CD4-positive, alpha-beta T cell treated with Interleukin-17A for 1 hour (primary cell): ENCODE measurements around the gene EVI5L.

Experiments
- DNase-seq: peaks from one replicate; pipeline ENCODE4 v3.0.0-alpha.2; 2020

EVI5L gene

DNA sequence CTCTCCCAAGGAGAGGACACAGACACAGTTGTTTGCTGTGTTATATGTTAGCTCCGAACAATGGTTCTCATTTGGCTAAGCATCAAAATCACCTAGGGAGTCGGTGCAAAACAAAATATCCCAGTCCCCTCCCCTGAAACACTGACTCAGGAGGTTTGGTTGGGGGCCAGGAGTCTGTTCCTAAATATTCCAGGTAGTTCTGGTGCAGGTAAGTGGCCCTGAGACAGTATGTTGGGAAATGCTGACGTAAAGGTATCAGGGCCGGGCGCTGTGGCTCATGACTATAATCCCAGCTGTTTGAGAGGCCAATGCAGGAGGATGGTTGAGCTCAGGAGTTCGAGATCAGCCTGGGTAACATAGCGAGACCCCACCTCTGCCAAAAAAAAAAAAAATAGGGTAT, 71.3 kb downstream of the EVI5L start:
- DNase-seq, result no peak

DNA sequence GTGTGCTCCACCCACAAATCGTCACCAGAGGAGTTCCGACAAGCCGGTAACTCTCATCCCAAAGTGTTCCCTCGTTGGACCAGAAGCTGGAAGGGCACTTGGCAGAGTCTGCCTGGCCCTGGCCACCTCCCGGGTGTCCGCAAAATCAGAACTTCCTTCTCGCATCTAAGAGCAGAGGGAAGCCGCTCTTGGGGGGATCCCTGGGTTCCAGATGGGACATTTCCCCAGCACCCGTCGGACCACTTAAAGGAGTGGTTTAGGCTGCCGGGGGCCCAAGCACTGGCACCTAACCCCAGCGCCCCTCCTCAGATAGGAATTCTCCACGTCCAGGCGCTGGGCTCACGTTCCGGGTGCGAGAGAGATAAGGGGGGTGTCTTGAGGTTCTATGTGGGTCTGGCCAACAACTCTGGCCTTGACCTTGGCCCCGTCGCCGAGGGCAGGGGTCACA, 72.8 kb downstream of the EVI5L start:
- DNase-seq, result no peak

DNA sequence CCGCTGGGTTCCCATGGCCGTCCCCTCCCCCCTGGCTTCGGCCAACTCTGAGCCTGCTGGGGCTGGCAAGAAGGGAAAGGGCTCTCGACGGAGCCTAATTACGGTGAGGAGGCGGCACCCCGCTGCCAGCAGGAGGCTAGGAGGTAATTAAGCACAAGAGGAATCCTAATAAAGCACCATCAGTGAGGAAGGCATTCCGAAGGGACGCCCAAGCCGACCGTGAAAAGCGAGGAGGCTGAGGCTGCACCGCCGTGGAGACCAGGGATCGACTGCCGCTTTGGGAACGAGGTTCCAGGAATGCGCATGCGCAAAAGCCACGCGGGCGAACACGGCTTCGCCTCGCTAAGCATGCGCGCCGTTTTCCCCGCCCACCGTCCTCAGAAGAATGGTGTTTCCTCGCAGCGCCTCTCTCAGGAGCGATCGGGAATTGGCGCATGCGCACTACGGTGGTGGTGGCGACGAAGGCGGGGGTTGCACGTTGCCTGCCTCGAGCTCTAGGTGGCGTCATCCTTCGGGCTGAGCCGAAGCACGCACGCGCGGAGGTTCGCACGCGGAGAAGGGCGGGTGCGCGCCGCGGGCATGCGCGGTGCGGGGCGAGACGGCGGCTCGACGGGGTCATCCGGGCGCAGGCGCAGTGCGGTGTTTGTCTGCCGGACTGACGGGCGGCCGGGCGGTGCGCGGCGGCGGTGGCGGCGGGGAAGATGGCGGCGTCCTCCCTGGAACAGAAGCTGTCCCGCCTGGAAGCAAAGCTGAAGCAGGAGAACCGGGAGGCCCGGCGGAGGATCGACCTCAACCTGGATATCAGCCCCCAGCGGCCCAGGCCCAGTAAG, 73.4 kb downstream of the EVI5L start, which contains the start of gene MAP2K7:
MAP2K7 (plus strand) TSS at position 634 of the 830 bp plus-strand sequence; CDS start at position 702, 68 bp downstream.
- DNase-seq, result peak; percentile 100

DNA sequence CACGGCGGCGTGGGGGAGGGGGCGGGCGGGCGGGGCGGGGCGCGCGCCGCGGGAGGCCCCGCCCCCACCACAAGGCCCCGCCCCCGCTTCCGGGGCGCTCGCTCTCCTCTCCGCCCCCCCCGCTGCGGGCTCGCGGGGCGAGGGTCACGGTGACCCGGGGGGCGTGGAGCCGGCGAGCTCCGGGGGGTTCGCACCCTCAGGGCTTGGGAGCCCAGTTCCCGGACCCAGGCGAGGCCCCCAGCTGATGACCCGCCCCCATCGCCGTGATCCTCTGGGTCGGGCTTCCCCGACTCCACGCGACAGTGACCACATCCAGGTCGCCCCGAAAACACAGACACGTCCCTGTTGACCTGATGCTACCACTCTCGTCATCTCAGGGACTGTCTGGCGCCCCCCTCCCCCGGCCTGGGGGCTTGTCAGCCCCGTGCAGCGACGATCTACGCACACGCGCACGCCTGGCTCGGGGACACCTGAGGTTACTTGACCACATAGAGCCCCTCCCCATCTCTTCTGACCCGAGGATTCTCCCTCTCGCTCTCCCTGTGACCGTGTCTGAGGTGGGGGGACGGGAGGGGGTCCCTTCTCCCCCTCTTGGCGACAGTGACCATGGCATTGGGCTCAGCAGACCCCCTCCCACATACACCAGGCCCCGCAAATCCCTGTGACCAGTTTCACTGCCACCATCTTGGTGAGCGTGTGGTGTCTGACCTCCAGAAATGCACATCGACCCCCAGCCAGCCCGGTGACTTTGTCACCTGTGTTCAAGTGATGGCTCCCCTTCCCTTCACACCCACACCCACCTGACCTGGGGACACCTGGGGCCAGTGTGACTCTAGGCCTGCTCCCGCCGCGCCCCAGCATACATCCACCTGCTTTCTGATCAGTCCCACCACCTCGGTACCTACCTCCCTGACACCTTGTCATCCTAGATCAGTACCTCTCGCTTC, 74.3 kb downstream of the EVI5L start:
- peak; percentile 91 for DNase-seq

DNA sequence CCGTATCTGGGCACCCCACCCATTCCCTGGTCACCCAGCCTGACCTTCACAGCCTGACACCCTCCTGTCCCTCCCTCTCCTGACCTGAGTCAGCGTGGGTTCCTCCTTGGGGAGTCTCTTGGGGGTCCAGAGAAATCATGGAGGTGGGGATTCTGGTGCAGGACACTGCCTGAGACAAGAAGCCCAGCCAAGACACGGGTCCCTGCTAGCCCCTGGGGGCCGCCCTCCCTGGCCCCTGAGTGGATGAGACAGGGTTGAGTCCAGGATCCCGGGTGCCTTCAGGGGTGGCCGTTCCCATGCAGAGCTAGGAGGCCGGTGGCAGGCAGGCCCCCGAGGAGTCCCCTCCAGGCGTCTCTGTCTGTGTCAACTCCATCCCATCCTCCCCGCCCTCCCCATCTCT, 75.2 kb downstream of the EVI5L start:
- no peak for DNase-seq

DNA sequence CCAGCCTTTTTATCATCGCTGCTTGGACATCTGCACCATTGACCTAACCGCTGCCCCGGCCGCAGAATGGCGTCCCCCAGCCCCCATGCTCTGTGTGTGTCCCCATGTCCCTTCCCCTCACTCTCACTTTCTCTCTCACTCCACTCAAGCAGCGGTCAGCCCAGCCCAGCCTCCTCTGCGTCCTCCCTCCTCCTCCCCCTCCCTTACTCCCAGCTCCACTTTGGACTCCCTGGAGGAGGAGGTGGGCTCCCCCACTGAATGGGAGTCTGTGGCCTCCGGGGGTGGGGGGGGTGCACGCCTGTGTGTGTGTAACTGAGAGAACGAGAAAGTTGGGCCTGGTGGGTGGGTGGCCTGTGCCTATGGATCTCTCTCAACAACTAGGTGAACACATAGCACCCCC, 75.8 kb downstream of the EVI5L start:
- DNase-seq, result no peak

DNA sequence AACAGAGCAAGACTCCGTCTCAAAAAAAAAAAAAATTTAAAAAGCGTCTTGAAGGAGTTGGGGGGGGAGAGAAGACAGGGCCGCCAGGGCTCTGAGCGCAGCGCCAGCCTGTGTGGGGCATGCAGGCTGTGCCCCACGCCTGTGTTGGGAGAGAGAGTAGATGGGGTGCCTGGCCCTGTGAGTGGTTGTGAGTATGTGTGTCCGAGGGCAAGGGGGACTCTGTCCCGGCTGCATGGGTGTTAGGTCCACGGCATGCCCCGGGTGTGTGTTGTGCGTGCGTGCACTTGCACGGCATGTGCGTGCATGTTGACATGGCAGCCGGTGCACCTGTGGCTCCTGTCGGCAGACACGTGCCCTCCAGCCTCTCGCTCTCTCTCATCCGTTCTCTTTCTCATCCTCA, 77.1 kb downstream of the EVI5L start:
- no peak for DNase-seq

DNA sequence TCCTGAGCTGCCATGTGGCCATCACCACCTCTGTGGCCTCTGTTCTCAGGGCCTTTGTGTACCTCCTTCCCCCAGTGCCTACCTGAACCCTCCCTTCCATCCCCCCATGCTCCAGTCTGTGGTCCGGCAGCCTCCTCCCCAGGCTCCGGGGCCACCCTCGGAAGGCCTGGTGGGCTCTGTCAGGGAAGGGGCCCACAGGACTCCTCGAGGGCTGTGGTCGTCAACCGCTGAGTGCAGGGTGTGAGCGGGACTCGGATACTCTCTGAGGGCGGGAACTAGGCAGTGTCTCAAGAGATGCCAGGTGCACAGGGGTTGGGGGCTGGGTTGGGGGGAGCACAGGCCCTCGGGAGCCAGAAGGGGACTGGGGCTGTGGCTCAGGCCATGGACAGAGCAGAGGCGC, 77.5 kb downstream of the EVI5L start:
- DNase-seq, result no peak

DNA sequence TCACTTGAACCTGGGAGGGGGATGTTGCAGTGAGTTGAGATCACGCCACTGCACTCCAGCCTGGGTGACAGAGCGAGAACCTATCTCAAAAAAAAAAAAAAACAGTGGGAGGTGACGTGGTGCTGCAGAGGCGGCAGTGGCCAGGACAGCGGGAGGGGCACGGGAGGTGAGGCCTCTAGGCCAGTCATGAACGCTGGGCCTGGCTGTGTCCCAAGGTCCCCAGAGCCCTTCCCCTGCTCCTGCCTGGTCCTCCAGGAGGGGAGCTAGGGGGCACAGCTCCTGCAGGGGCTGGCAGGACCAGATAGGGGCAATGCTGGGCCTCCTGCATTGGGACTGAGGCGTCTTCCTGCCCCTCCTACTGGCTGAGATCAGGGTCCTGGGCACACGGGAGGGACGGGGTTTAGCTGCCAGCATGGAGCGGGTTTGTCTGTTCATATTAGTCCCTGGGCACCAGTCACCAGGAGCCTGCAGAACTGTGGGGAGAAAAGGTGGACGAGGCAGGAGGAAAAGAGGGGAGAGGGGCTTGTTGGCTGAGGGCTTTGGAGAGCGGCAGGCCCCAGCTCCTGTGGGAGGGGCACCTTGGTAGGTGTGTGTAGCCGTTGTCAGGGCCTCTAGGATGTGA, 78.2 kb downstream of the EVI5L start:
- no peak for DNase-seq

DNA sequence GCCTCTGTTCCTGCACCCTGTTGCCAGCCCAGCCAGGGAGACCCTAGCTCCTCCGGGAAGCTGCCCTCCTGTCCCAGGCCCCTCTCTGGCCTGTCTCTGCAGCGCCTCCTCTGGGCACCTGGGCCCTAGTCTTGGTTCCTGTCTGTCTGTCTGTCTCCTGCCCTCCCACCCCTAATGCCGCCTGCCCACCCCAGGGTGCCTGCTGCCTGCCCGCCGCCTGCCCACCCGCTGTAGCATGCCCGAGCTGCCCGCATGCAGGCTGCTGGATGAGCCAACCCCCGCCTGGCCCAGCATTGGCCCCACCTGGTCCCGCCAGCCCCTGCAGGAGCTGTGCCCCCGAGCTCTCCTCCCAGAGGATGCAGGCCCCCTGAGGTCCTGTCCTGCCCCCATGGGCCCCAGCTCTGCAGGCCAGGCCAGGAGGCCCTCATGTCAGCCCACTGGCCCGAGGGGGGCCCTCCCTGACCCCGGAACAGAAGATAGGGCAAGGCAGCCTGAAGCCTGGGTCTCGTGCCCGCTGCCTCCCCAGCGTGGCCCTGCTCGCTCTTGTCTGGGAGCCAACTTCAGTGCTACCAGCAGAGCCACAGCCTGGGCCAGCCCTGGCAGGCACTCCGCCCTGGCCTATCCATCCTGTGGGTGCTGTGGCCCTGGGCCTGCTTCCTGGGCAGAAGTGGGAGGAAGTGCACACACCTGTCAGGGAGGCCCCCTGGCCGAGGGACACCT, 78.9 kb downstream of the EVI5L start:
- no peak for DNase-seq

DNA sequence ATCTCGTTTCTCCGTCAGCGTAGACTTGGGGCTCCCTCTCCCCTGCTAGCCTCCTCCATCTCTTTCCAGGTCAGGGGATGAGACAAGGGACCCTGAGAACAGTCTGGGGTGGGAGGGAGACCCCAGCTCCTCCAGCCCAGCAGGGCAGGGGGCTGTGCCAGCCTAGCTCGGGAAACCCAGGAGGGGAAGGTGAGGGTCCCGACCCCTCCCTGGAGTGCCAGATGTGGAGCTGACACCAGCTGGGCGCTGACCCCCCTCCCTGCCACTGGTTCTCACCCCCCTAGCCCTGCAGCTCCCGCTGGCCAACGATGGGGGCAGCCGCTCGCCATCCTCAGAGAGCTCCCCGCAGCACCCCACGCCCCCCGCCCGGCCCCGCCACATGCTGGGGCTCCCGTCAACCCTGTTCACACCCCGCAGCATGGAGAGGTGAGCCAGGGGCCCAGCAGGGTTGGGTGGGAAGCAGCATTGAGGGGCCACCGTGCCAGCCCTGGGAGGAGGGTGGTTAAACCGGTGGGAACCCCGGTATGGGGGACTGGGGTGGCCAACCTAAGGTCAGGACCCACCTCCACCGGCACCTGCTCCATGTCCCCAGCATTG, 79.6 kb downstream of the EVI5L start:
- DNase-seq, result no peak

DNA sequence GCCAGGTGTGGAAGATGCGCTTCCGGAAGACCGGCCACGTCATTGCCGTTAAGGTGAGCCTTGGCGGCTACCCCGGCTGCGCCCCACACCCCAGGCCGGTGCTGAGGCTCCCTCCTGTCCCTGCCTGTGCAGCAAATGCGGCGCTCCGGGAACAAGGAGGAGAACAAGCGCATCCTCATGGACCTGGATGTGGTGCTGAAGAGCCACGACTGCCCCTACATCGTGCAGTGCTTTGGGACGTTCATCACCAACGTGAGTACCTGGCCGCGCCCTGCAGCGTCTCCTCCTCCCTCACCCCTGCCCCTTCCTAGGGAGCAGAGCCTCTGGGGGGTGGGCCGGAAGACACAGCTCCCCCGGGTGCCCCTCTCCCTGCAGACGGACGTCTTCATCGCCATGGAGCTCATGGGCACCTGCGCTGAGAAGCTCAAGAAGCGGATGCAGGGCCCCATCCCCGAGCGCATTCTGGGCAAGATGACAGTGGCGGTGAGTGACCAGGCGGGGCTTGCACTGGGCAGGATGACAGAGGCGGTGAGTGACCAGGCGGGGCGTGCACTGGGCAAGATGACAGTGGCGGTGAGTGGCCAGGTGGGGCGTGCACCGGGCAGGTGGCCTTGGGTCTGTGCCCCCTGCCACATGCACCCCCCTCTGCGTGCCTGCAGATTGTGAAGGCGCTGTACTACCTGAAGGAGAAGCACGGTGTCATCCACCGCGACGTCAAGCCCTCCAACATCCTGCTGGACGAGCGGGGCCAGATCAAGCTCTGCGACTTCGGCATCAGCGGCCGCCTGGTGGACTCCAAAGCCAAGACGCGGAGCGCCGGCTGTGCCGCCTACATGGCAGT, 80.5 kb downstream of the EVI5L start:
- no peak for DNase-seq

DNA sequence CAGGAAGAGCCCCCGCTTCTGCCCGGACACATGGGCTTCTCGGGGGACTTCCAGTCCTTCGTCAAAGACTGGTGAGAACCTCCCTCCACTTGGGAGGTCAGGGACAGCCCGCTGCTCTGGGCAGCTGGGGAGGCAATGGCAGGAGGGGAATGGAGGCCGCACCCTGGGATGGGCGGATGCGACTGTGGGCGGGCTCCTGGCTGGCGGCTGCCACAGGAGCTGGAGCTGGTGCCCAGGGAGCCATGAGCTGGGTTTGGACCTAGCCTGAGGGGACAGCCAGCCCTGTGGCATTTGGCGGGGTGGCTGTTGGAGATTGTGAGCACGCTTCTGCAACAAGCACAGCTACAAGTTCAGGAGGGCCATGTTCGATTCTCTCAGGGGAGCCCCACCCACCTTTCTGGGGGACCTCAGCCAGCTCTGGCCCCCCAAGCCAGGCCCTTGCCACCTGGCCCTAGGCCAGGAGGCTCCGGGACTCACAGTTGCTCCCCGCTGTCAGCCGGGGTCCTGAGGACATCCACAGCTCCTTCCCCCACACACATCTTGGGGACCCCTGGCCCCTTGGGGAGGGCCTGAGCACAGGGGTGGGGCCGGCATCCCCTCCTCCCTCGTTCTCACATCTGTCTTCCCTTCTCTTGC, 81.6 kb downstream of the EVI5L start:
- no peak for DNase-seq

DNA sequence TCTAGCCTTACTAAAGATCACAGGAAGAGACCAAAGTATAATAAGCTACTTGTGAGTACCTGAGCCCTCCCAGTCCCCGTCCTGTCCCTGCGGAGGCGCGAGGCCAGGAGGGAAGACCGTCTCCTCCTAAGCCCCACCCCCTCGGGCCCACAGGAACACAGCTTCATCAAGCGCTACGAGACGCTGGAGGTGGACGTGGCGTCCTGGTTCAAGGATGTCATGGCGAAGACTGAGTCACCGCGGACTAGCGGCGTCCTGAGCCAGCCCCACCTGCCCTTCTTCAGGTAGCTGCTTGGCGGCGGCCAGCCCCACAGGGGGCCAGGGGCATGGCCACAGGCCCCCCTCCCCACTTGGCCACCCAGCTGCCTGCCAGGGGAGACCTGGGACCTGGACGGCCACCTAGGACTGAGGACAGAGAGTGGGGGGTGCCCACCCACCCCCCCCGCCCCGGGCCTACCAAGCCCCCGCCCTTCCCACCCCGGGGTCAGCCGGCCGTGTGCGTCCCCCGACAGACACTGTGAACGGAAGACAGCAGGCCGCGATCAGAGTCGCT, 82.2 kb downstream of the EVI5L start:
- no peak for DNase-seq

DNA sequence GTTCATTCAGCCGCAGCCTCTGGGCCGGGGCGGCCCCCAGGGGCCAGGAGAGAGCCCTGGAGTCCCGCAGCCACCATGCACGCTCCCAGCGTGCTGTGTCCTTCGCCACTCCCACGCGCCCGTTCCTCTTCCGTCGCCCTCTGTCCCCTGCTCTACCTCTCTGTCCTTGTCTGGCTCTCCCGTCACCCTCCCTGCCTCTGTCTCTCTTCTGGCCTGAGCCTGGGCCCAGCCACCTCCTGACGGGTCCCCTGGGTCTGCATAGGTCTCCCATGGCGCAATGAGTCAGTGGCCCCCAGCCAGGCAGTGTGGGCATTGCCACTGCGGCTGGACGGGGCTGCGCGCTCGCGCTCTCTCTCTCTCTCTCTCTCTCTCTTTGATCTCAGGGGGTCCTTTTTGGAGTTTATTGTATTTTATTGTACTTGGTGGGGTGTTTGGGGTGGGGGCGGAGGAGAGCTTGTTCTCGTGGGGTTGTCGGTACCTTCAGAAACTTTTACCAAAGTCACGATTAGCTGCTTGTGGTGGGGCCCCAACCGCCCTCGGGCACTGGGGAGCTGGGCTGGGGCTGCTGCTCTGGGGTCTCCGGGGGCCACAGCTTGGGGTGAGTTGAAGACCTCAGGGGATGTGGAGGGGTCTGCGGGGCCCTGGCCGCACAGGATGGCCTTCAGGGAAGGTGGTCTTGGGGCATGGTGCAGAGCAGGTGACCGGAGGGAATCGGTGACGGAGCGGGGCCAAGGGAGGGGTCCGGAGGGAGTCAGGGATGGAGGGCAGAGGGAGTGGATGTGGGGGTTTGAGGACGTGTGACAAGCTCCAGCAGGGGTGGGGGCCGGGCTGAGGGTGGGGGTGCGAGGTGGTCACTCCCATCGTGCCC, 82.9 kb downstream of the EVI5L start:
- no peak for DNase-seq

DNA sequence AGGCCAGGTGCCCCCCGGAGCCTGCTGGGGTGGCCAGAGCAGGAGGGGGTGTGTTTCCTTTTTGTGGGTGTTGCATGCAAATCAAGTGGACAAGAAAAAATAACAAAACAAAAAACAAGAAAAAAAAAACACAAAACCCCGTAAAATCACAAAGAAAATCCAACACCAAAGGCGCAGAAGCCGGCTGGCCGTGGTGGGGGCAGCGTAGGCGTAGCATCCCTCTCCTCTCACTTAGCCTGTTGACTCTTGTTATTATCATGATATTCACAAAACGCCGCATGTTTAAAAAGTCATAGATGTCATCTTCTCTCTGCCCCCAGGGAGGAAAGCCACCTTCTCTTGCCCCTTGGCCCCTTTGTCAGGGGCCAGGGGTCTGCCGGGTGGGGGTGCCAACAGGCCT, 83.6 kb downstream of the EVI5L start:
- no peak for DNase-seq

DNA sequence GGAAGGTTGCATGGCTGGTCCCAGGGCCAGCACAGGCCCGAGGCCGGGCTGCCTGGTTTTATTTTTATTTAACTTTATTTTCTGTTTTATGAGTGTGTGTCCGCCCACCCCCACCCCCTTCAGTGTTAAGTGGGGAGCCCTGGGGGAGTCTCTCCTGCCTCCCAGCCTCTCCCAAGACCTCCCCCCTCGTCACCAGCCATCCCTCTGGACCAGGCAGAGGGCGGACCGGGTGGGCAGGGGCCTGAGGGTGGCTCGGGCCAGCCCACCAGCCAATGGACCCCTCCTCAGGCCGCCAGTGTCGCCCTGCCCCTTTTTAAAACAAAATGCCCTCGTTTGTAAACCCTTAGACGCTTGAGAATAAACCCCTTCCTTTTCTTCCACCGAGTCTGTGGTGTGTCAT, 84.1 kb downstream of the EVI5L start:
- DNase-seq, result no peak
